H1 (cell line): ENCODE results near the gene PRKCD. TPM values are rescaled to one million over a fixed set of nuclear protein-coding genes. Genes with fewer than 3 reads are reported as not detected.

ENCODE experiments used
- CBX8 ChIP-seq: fragments of 300-800, 300-1000 bp; sonication (generic); IDR thresholded peaks from 2 replicates; pipeline ENCODE4 v1.7.1; 2016; ENCODE audit warnings: low read depth, low read length, borderline replicate concordance
- CTBP2 ChIP-seq: IDR thresholded peaks from 2 replicates; pipeline ENCODE4 v1.7.0; 2011; ENCODE audit warnings: borderline replicate concordance, mild to moderate bottlenecking, moderate library complexity, mixed read lengths, low read length; ENCODE audit not compliant: insufficient read depth, insufficient read length
- FOSL1 ChIP-seq: IDR thresholded peaks from 2 replicates; pipeline ENCODE4 v1.6.1; 2011; ENCODE audit warnings: mild to moderate bottlenecking, low read depth, low read length, moderate library complexity; ENCODE audit not compliant: insufficient read depth
- GABPA ChIP-seq: IDR thresholded peaks from 2 replicates; pipeline ENCODE4 v1.6.1; 2011; ENCODE audit warnings: mild to moderate bottlenecking, low read length, moderate library complexity, borderline replicate concordance; ENCODE audit not compliant: insufficient read depth
- SIN3A ChIP-seq, 2 experiments: IDR thresholded peaks in 1 of 2; conservative IDR thresholded peaks in 1 of 2; 2 replicates each; pipeline ENCODE4 v1.6.1; 2011 to 2012; ENCODE audit warnings: low read length in 2 of 2, improper control_type of control experiment in 1 of 2, low read depth in 1 of 2, mild to moderate bottlenecking in 1 of 2
- TCF12 ChIP-seq: IDR thresholded peaks from 2 replicates; pipeline ENCODE4 v1.6.1; 2011; ENCODE audit warnings: low read depth, mild to moderate bottlenecking, low read length
- polyA plus RNA-seq, 7 experiments: library from polyadenylated mRNA; depleted of rRNA in 3 of 7; stranded (reverse) in 5 of 7; unstranded in 2 of 7; fragments of >200 nt in 5 of 7; fragments of 200-250 nt in 2 of 7; gene quantifications; 1 replicate in 5 of 7; 2 replicates in 1 of 7; 4 replicates in 1 of 7; pipeline versions ENCODE4 v1.2.1 to v1.2.3, GENCODE V29; 2011 to 2013; ENCODE audit warnings: missing spikeins in 2 of 7, mixed read lengths in 2 of 7
- total RNA-seq: library from RNA; stranded (reverse); fragmentation: NEBNext Ultra II Directional; extraction: Animal tissue kit (Norgen Biotek cat#: 25700); gene quantifications from 2 replicates; pipeline ENCODE4 v1.2.1, GENCODE V29; 2021
- TF ChIP-seq, protein P1 (sequence below): IDR thresholded peaks from 2 replicates; pipeline ENCODE4 v1.6.1; 2012; ENCODE audit warnings: low read length, inconsistent platforms

Gene PRKCD
- total and polyA plus RNA-seq, 2 of the 8 experiments (the other 6 are each of a cell fraction or from before 2014, with no cell fraction given) = 22.6 to 23.9 TPM

DNA sequence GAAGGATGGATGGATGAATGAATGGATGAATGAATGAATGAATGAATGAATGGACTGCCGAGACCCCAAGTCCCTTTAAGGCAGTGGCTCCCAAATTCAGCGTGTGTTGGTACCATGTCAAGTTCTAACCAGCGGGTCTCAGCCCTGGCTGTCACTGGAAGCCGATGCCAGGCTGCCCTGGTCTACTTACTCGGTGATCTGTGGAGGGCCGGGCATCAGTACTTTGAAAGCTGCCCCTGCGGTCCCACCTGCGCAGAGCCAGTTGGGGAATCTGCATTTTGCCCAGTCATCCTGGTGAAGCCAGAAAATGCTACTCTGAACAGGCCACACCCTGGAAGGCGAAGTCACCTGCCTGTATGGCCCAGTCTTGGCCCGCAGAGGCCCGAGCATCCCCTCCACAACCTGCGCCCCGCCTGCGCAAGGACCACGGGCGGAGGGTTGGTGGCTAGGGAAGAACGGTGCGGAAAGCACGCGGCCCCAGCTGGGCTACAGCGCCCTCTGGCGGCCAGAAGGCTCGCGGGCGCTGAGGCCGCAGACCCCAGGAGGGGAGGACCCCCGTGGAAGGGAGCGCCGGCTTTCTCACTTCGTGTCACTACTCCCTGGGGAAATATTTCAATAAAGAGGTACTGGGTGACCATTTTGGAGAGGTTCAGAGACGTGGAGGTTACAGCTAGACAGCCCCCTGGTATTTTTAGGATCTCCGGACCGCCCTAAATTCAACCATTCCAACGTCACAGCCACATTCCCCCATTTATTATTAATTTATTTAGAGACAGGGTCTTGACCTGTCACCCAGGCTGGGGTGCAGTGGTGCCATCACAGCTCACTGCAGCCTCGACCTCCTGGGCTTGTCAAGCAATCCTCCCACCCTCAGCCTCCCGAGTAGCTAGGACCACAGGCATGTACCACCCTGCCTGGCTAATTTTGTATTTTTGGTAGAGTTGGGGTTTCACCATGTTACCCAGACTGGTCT lies 34.9 kb downstream of the PRKCD start (continued):
- TF ChIP-seq CTBP2 (no peak), GABPA (peak; percentile 72; the same call in 1 of the 2 replicates), CBX8 (no peak), TCF12 (no peak), FOSL1 (0 out of 2 replicates have a peak, but pooled peaks have one; percentile 15), SIN3A (conservative IDR thresholded peaks at IDR 0.05 in 1 of 2, IDR thresholded peaks at IDR 0.05 in 1 of 2; ENCODE audit: low read depth in 1 of 2, low read length in 2 of 2) (peak in 1 of 2 experiments; percentile 74; a peak in 2 of 4 replicates)
- TF ChIP-seq, protein P1, sequence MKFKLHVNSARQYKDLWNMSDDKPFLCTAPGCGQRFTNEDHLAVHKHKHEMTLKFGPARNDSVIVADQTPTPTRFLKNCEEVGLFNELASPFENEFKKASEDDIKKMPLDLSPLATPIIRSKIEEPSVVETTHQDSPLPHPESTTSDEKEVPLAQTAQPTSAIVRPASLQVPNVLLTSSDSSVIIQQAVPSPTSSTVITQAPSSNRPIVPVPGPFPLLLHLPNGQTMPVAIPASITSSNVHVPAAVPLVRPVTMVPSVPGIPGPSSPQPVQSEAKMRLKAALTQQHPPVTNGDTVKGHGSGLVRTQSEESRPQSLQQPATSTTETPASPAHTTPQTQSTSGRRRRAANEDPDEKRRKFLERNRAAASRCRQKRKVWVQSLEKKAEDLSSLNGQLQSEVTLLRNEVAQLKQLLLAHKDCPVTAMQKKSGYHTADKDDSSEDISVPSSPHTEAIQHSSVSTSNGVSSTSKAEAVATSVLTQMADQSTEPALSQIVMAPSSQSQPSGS = no peak
- TF ChIP-seq, all 59 proteins: peak for 13
